Measurements from ENCODE around the gene CCDC142.
"Not testable (repeated sequence)": the region's sequence is repeated elsewhere in the genome, so short reads cannot be mapped to it uniquely, and the experiment has no call there.

The CCDC142 gene

DNA sequence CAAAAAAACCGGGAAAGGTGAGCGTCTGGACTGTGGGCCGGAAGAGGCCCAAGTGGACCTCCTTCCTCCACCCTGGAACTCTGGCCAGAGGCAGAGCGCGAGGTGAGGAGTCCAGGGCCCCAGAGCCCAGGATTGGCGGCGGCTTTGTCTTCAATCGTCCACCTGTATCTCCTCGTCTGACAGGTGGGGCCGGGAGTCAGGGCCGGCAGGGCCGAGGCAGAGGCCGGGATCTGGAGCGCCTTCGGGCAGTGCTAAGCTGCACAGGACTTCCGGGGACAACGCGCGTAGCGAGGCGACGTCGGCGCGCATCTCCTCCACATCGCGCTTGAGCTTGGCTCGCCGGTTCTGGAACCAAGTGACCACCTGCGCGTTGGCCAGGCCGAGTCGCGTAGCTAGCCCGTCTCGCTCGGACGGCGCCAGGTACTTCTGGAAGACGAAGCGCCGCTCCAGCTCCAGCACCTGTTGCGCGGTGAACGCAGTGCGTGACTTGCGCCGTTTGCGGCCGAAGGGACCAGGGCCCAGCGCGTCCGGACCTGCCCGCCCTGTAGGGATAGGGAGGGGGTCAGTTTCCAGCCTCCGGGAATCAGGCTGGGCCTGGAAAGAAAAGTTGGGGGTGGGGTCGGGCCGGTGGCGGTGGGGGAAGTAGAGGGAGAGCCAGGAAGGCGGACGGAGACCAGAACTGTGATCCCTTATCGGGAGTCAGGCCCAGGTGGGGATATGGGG, 15.1 kb upstream of the CCDC142 start:
- DNase-seq = no peak

DNA sequence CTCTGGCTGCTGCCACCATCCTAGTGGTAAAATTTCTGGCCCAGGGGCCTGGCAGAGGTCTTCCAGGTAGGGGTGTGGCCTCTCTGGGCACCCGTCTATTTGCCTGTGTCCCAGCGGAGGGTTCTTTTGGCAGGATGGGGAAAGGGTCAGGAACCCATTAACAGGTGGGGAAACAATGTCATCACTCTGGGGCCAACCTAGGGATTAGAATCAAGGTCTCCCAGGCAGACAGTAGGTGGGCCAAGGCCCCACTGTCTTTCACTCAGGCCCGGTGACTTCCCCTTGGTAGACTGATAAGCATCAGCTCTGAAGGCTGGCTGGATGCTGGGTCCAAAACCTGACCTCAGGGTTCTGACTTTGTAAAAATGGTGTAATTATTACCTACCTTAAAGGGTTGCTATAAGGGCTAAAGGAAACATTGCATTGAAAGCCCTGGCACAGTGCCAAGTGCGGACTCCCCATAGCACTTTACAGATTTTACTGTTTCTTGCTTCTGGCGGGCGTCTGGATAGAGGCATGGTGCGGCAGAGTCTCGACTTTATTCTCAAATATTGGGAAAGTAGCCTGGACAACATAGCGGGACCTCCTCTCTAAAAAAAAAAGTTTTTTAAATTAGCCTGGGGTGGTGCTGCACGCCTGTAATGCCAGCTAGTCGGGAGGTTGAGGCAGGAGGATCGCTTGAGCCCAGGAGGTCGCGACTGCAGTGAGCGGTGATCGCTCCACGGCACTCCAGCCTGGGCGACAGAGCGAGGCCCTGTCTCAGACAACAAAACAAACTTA, 14.4 kb upstream of the CCDC142 start:
- DNase-seq = no peak

DNA sequence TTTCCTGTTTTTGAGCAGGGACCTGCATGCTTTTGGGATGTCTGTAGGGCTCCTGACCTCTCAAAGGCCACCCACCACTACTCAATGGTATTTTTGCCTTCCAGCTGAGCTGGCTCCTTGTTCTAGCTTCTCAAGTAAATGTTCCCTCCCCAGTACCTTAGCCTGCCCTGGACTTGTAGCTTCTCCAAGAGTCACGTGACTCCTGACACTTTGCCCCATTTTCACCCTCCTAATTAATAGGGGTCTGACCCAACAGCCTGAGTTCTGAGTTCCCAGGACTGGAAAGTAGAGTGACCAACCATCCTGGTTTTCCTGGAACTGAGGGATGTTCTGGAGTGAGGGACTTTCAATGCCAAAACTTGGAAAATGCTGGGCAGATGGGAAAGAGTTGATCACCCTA, 12.6 kb upstream of the CCDC142 start:
- no peak for DNase-seq

DNA sequence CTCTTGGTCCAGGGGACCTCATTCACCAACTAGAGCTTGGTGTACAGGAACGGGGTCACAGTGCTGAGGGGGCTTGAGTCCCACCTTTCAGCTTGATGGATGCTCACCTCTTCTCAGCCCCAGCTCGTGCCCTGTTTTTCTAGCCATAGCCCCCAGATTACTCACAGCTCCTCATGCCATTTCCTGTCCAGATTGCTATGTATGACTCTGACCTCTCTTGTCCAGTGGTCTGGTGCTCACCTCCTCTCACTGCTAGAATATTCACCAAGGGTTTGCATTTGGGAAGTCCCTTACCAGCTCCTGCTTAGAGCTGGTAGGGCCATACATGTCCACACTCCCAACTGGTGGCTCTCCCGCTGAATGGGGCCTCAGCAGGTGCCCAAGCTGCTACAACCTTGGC, 10.7 kb upstream of the CCDC142 start:
- no peak for DNase-seq

DNA sequence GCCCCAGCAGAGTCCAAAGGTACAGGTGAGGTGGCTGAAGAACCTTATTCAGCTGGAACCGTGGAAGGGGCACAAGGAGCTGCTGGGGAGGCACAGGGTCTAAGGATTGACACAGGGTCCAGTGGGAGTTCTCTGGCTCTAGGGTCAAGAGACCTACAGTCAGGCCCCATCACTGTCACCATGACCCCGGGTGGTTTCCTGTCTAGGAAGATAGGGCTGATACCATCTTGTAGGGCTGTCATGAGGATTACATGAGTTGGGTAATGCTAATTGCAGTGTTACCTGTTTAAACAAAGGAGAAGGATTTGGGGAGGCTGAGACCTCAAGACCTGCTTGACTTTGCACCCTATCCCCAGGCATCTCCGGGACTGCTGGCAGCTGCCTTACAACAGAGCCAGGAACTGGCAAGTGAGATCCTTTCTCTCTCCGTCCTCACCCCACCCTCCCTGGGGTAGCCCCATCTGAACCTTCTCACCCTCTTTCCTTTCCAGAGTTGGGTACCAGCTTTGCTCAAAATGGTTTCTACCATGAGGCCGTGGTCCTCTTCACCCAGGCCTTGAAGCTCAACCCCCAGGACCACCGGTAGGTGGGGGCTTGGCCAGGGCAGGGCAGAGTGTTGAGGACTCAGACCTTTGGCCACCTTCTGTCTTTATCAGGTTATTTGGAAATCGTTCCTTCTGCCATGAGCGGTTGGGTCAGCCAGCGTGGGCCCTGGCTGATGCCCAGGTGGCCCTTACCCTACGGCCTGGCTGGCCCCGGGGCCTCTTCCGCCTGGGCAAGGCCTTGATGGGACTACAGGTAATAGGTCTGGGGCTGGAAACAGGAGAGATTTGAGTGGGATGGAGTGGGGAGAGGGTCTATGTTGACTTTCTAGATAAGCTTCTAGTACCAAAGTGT, 9.1 kb upstream of the CCDC142 start:
- DNase-seq = no peak

DNA sequence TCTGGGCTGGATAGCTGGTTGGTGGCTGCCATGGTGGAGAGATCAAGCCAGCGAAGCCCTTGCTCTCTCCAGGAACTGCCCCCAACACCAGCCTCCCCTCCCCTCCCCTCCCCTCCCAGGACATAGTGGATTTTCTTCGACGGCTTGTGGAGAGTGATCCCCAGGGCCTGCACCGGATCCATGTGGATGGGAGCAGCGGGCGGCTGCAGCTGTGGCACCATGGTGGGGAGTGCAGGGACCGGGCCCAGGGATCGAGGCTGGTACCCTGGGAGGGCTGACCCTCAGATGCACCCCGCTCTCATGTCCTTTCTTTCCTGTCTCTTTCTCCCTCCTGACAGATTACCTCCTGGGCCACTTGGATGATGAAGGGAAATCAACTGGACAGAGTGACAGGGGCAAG, 7.1 kb upstream of the CCDC142 start:
- no peak for DNase-seq

DNA sequence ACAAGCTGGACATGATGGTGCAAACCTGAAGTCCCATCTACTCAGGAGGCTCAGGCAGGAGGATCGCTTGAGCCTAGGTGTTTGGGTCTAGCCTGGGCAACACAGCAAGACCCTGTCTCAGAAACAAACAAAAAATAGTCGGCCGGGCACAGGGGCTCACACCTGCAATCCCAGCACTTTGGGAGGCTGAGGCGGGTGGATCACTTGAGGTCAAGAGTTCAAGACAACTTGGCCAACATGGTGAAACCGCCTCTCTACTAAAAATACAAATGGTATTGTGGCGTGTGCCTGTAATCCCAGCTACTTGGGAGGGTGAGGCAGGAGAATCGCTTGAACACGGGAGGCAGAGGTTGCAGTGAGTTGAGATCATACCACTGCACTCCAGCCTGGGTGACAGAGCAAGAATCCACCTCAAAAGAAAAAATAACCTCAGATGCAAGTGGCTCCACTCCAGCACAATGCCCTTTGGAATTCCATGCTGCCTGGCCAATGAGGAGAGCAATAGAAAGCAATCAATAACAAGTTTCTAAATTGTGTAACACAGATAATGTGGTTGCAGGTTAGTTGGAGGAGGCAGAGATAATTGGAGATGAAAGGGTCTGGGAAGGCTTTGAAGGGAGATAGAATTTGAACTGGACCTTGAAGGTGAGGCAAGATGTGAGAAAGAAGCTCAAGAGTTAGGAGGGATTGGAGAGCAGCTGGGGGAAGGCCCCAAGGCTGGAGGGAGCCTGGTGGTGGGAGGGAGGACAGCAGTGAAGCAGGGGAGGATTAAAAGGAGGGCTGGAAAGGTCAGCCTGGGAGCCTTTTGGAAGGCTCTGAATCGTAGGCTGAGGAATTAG, 6.1 kb upstream of the CCDC142 start:
- DNase-seq = no peak

DNA sequence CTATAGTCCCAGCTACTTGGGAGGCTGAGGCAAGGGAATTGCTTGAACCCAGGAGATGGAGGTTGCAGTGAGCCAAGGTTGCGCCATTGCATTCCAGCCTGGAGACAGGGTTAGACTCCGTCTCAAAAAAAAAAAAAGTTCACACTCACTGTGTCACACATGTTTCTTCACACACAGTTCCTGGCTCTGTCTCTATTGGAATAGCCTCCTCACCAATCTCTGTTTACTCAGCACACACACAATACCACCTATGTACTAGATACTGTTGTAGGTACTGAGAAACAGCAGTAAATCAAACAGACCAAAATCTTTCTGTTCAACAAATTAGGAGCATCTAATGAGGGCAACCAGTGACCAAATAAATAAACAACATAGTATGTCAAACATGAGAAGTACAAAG, 3.3 kb upstream of the CCDC142 start:
- DNase-seq = no peak

DNA sequence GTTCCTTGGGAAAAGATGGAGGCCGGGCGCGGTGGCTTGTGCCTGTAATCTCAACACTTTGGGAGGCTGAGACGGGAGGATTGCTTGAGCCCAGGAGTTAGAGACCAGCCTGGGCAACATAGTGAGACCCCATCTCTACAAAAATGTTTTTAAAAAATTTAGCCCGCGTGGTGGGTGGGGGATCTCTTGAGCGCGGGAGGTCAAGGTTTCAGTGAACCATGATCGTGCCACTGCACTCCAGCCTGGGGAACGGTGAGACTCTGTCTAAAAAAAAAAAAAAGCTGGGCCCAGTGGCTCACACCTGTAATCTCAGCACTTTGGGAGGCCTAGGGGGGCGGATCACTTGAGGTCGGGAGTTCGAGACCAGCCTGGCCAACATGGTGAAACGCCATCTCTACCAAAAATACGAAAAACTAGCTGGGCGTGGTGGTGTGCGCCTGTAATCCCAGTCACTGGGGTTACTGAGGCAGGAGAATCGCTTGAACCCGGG, 922 bp upstream of the CCDC142 start:
- not testable (repeated sequence) for DNase-seq

DNA sequence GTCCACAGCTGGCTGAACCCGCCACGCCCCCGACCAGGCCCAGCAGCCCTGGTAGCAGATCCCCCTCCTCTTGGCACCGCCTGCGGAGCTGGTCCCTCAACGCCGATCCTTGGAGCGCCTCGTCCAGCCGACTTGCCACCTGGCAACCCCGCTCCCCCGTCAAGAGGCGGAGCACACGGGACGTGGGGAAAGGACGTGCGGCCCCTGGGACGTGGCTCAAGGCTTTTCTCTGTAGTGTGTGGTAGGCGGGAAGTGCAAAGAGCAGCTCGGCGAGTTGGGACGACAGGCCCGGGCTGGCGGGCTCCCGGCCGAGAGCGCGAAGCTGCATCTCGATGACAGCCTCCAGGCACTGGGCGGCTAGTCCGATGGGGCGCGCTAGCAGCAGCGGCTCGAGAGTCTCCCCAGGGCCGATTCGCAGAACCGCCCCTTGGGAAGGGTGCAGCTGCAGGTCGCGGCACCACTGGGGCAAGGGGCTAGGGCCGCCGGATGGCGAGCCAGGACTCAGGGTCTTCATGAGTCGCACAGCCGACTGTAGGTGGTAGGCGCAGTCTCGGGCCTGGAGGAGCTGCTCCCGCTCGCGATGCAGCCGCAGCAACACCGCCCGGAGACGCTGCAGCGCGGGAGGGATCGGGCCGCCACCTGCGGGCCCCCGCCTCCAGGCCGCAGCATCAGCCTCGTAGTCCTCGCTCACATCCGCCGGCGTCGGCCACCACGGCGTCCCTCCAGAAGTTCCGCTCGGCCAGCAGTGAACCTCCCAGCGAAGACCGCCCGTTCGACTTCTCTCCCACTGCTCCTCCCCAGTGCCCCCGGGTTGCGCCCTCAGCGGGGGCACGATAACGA, 617 bp downstream of the CCDC142 start:
- peak; percentile 35 for DNase-seq

DNA sequence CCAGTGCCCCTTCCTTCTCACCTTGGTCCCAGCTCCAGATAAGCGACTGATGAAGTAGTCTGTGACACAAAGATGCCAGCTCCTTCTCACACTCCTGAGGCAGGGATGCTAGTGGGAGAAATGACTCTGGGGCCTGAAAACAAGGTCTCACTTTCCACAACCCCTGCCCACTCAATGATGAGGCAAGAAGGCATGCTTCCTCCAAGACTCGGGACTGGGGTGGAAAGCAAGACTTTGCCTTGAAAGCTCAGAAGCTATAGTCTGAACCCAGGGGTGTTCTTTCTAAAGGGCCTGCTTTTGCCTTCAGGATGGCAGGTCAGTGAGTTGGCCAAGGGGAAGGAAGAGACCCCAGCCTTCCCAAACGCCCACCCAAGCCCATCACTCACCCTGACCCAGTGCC, 1.4 kb downstream of the CCDC142 start:
- DNase-seq = no peak

DNA sequence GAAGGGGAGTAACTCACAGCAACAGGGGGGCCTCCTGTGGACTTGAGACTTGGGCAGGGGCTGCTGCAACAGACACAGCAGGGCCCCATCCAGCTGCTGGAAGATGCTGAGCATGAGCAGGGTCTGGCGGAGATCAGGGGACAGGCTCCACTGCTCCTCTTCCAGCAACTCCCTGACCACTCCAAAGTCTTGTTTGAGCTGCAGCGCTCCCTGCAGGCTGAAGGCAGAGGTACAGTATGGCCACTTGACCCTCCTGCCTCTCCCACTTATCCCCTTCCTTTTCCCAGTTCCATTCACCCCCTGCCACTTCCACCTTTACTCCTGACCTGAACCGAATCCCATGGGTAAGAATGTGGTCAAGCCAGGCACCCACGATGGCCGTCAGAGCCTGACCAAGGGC, 7.9 kb downstream of the CCDC142 start:
- DNase-seq = no peak

DNA sequence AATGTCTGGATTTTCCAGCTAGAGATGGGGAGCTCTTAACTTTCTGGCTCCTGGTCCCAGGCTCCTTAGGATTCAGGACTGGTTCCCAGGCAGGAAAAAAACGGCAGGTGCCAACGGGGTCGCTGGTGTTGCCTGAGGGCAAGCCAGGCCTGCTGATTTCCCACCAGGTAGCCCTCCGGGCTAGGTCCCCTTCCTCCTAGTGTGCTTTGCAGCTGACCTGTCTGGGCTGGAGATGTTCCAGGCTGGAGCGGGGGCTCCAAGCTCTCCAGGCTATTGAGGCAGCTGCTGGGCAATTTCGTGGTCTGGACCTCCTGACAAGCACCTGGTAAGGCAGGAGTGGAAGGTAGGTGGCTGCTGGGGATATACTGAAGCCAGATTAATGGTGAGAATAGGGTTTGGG, 8.3 kb downstream of the CCDC142 start:
- DNase-seq = no peak

DNA sequence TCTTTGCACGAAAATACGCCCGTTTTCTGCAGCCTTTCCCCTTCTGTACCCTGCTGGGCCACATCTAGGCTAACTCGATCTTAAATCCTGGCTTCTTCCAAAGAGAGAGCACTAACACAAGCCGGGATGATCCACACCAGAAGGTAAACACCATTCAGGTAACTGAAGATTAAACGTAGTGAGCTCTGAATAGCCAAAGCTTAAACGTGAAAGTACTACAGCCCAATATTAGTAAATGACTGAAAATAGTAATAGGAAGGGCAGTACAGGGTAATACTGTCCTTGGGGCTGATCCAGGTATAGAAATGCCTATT, 9.9 kb downstream of the CCDC142 start:
- DNase-seq = no peak

DNA sequence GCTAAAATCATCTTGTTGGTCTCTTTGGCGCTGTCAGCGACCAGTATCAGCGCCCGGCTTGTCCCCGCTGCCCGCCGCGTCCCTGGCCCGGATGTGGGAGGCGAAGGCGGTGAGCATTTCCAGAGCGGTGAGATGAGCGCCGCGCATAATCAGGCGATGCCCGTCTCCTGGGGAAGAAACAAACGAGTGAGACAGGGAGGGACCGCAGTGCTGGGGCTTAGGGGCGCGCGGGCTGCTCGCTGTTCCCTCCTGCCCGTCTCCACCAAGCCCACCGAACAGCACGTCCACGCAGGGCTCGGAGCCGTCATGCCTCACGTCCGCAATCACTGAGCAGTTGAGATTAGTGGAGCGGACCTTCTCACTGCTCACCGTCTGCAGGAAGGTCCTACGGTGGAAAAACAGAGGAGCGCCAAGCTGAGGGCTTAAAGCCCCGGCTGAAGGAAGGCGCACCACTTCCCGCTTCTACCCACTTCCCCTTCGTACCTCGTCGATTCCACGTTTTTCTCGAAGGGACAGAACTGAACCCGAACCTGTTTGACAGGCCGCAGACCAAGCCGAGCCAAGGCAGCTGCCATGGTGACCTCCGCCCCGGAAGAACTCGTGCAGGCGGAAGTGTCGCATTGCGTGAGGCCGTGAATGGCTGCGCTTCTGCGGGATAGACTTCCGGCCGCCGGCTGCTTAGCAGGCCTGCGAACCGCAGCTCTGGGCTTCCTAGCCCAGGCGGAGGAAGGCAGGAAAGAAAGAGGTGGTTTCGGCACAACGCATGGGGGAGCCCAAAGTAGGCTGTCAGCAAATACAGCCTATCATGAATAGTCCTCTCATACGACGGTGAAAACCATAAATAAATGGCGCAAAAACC, 10.5 kb downstream of the CCDC142 start, which contains the start of gene MRPL53:
TSS of gene MRPL53 (minus strand) at position 595 of the 859 bp plus-strand sequence. CDS start at position 575, 20 bp downstream.
- peak; percentile 84 for DNase-seq

DNA sequence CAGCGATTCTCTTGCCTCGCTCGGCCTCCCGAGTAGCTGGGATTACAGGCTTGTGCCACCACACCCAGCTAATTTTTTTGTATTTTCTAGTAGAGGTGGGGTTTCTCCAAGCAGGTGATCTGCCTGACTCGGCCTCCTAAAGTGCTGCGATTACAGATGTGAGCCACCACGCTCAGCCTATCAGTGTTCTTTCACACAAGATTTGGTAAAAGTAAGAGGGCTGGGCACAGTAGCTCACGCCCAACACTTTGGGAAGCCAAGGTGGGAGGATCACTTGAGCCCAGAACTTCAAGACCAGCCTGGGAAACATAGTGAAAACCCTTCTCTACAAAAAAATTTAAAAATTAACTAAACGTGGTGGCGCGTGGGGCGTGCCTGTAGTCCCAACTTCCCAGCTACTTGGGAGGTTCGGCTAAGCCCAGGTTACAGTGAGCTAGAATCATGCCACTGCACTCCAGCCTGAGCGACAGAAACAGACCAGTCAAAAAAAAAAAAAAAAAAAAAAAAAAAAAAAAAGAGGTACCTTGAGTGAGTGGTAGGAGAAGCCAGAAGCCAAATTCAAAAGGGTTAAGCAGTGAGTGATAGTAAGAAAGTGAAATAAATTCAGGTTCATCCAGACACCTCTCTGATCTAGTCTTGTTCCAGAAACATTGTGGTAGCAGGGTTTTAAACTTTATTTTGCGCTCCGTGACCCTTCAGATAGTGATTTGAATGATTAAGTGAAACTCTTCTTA, 11.3 kb downstream of the CCDC142 start:
- no peak for DNase-seq

DNA sequence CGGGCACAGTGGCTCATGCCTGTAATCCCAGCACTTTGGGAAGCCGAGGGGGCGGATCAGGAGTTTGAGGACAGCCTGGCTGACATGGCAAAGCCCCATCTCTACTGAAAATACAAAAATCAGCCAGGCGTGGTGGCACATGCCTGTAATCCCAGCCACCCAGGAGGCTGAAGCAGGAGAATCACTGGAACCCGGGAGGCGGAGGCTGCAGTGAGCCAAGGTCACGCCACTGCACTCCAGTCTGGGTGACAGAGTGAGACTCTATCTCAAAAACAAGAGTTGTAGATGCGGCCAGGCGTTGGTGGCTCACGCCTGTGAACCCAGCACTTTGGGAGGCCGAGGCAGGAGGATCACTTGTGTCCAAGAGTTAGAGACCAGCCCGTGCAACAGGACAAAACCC, 12.1 kb downstream of the CCDC142 start:
- not testable (repeated sequence) for DNase-seq

DNA sequence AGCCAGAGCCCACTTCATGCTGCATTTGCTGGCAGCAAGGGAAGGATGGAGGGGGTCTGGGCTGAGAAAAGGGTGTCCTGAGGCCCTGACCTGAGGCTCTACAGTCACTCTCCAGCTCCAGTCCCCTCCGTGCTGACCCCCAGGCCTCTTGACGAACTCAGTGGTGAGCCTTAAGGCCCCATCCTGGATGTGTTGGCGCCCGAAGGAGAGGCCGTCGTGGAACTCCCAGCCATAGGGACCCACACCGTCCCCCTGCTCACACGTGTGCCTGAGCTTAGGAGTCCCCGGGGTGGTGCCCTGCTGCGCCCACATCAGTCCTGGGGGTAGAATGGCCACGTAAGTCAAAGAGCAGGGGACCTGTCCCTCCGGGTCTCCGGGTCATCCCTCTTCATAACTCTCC, 18.4 kb downstream of the CCDC142 start:
- no peak for DNase-seq

DNA sequence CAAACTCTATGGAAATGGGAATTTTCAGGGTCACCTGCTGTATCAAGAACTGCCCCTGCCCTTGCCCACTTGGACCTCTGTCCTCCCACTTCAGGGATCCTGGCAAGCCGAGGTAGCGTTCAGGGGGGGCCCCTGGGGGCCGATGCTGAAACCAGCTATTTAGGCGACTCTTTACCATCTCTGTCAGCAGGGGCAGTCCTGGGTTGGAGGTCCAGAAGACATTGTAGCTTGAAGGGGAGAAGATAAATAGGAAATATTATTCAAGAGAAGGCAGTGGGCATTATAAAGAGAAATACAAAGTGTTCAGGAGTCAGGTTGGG, 20.1 kb downstream of the CCDC142 start:
- no peak for DNase-seq

All from activated gamma-delta T cell (primary cell).